OCI-LY3 (cell line): ENCODE measurements around the gene LIPJ.

ENCODE experiments used
- EZH2phosphoT487 ChIP-seq: fragments of 200-600 bp; shearing (Covaris generic); IDR thresholded peaks from 2 replicates; pipeline ENCODE4 v1.6.1; 2018; ENCODE audit warnings: antibody characterized with exemption, mixed run types, low read depth
- TF ChIP-seq, protein P1 (sequence below): fragments of 200-600, 300-600 bp; sonication (generic); IDR thresholded peaks from 2 replicates; pipeline ENCODE4 v1.5.1; 2014; ENCODE audit warnings: antibody characterized with exemption, low read length, low read depth

DNA sequence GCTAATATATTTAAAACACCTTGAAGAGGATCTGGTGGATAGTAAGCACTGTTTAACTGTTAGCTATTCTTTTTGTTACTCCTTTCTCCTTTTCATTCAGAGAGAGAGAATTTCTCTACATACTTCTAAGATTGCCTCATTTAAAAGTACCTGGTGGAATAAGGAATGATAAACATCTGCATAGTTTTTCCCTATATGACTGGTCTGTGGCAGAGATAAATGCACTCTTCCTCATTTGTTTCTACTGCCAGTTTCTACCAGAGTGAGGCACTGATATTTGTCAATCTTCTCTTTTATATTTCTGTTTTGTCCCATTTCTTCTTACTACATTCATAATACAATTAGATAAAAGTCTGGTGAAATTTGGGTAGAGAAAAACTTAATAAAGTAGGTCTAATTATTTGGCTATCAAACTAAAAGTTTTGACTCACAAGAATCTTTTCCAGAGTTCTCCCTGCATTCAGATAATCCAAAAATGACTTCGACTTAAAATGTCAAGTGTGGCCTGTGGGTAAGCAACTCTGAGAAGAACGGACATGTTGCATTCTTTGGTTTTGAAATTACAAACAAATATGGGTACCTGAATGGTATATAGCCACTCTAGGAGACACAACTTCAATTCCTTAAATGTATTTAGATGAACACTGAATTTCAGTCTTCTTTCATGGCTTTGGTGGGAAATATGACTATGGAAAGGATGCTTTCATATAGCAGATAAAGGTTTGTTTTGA is 42.3 kb upstream of the LIPJ start:
- TF ChIP-seq, protein P1, sequence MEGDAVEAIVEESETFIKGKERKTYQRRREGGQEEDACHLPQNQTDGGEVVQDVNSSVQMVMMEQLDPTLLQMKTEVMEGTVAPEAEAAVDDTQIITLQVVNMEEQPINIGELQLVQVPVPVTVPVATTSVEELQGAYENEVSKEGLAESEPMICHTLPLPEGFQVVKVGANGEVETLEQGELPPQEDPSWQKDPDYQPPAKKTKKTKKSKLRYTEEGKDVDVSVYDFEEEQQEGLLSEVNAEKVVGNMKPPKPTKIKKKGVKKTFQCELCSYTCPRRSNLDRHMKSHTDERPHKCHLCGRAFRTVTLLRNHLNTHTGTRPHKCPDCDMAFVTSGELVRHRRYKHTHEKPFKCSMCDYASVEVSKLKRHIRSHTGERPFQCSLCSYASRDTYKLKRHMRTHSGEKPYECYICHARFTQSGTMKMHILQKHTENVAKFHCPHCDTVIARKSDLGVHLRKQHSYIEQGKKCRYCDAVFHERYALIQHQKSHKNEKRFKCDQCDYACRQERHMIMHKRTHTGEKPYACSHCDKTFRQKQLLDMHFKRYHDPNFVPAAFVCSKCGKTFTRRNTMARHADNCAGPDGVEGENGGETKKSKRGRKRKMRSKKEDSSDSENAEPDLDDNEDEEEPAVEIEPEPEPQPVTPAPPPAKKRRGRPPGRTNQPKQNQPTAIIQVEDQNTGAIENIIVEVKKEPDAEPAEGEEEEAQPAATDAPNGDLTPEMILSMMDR, result no peak
- no peak for TF ChIP-seq EZH2phosphoT487
